H9 (cell line): ENCODE measurements around the gene FAM3B. TPM values are rescaled to one million over a fixed set of nuclear protein-coding genes. Genes with fewer than 3 reads are reported as not detected.

Source experiments
- DNase-seq: peaks from one replicate; pipeline ENCODE4 v3.0.0-alpha.2; 2017
- H2AFZ ChIP-seq: one replicate; pipeline ENCODE4 v1.6.1; 2013; ENCODE audit warnings: mild to moderate bottlenecking, low read length, control low read depth, moderate library complexity
- H2AK5ac ChIP-seq: 2 replicates; pipeline ENCODE4 v1.6.1; 2013; ENCODE audit warnings: low read length, control low read depth, mixed read lengths; ENCODE audit not compliant: insufficient read length
- H2BK120ac ChIP-seq: one replicate; pipeline ENCODE4 v1.6.1; 2013; ENCODE audit warnings: low read depth, mild to moderate bottlenecking, low read length, control low read depth, inconsistent platforms; ENCODE audit not compliant: poor library complexity, severe bottlenecking
- H2BK12ac ChIP-seq: 2 replicates; pipeline ENCODE4 v1.6.1; 2013; ENCODE audit warnings: low read length, control low read depth, mixed read lengths, low read depth; ENCODE audit not compliant: insufficient read length
- H2BK15ac ChIP-seq: 2 replicates; pipeline ENCODE4 v1.6.1; 2013; ENCODE audit warnings: low read depth, low read length, control low read depth
- H2BK20ac ChIP-seq: one replicate; pipeline ENCODE4 v1.6.1; 2013; ENCODE audit warnings: low read depth, mild to moderate bottlenecking, low read length, control low read depth, inconsistent platforms; ENCODE audit not compliant: poor library complexity, severe bottlenecking
- H2BK5ac ChIP-seq: 2 replicates; pipeline ENCODE4 v1.6.1; 2013; ENCODE audit warnings: low read length, control low read depth, mixed read lengths; ENCODE audit not compliant: insufficient read length
- H3K14ac ChIP-seq: 2 replicates; pipeline ENCODE4 v1.6.1; 2013; ENCODE audit warnings: low read length, control low read depth; ENCODE audit not compliant: insufficient read depth
- H3K18ac ChIP-seq: 2 replicates; pipeline ENCODE4 v1.6.1; 2013; ENCODE audit warnings: low read depth, mild to moderate bottlenecking, mixed read lengths, low read length, control low read depth; ENCODE audit not compliant: insufficient read length
- H3K23ac ChIP-seq: 2 replicates; pipeline ENCODE4 v1.6.1; 2013; ENCODE audit warnings: low read length, control low read depth, mixed read lengths, low read depth; ENCODE audit not compliant: insufficient read length
- H3K23me2 ChIP-seq: 2 replicates; pipeline ENCODE4 v1.6.1; 2013; ENCODE audit warnings: low read depth, mild to moderate bottlenecking, mixed read lengths, low read length, control low read depth; ENCODE audit not compliant: insufficient read length, poor library complexity, severe bottlenecking
- H3K27ac ChIP-seq: 2 replicates; pipeline ENCODE4 v1.5.1; 2013; ENCODE audit warnings: low read length, control low read depth, mixed read lengths, low read depth; ENCODE audit not compliant: insufficient read length
- H3K27me3 ChIP-seq: 2 replicates; pipeline ENCODE4 v1.6.1; 2013; ENCODE audit warnings: low read length, control low read depth, inconsistent platforms; ENCODE audit not compliant: insufficient read depth
- H3K4ac ChIP-seq: 2 replicates; pipeline ENCODE4 v1.6.1; 2013; ENCODE audit warnings: low read depth, mild to moderate bottlenecking, control low read depth, inconsistent platforms, low read length, moderate library complexity
- H3K4me1 ChIP-seq: 2 replicates; pipeline ENCODE4 v1.6.1; 2013; ENCODE audit warnings: low read length, control low read depth, inconsistent platforms; ENCODE audit not compliant: insufficient read depth
- H3K4me2 ChIP-seq: 2 replicates; pipeline ENCODE4 v1.6.1; 2013; ENCODE audit warnings: low read length, control low read depth, mixed read lengths; ENCODE audit not compliant: insufficient read length, insufficient read depth
- H3K56ac ChIP-seq: 2 replicates; pipeline ENCODE4 v1.6.1; 2013; ENCODE audit warnings: low read depth, mild to moderate bottlenecking, mixed read lengths, low read length, control low read depth; ENCODE audit not compliant: insufficient read length
- H3K79me1 ChIP-seq: 2 replicates; pipeline ENCODE4 v1.6.1; 2013; ENCODE audit warnings: low read depth, mild to moderate bottlenecking, moderate library complexity, low read length, control low read depth, inconsistent platforms; ENCODE audit not compliant: insufficient read depth, poor library complexity, severe bottlenecking
- H3K79me2 ChIP-seq: 2 replicates; pipeline ENCODE4 v1.6.1; 2013; ENCODE audit warnings: low read length, control low read depth, inconsistent platforms; ENCODE audit not compliant: insufficient read depth
- H3K9ac ChIP-seq: 2 replicates; pipeline ENCODE4 v1.6.1; 2013; ENCODE audit warnings: low read length, control low read depth, mixed read lengths; ENCODE audit not compliant: insufficient read length; ENCODE audit errors: extremely low read depth
- H3K9me3 ChIP-seq: one replicate; pipeline ENCODE4 v1.6.1; 2013; ENCODE audit warnings: low read depth, low read length, inconsistent platforms; ENCODE audit not compliant: control insufficient read depth
- H3T11ph ChIP-seq: one replicate; pipeline ENCODE4 v1.6.1; 2013; ENCODE audit warnings: mild to moderate bottlenecking, low read length, control low read depth, inconsistent platforms
- H4K20me1 ChIP-seq: one replicate; pipeline ENCODE4 v1.6.1; 2013; ENCODE audit not compliant: control insufficient read depth, insufficient read length, insufficient read depth
- H4K5ac ChIP-seq: 2 replicates; pipeline ENCODE4 v1.6.1; 2013; ENCODE audit warnings: low read depth, mild to moderate bottlenecking, mixed read lengths, low read length, control low read depth; ENCODE audit not compliant: insufficient read length
- H4K8ac ChIP-seq: replicated peaks from 2 replicates; pipeline ENCODE4 v1.6.1; 2013; ENCODE audit warnings: low read length, control low read depth, mixed read lengths, low read depth; ENCODE audit not compliant: insufficient read length
- H4K91ac ChIP-seq: 2 replicates; pipeline ENCODE4 v1.6.1; 2013; ENCODE audit warnings: low read depth, mild to moderate bottlenecking, moderate library complexity, mixed read lengths, low read length, control low read depth; ENCODE audit not compliant: insufficient read length
- H3K27ac Mint-ChIP-seq, 3 experiments: 2 replicates in 2 of 3; 3 replicates in 1 of 3; pipeline ENCODE4 v1.8.0; 2020 to 2021; ENCODE audit warnings: mixed read lengths in 3 of 3, mild to moderate bottlenecking in 1 of 3, moderate library complexity in 1 of 3
- H3K27me3 Mint-ChIP-seq: 2 replicates; pipeline ENCODE4 v1.8.0; 2021; ENCODE audit warnings: low read depth, mild to moderate bottlenecking, moderate library complexity, mixed read lengths
- H3K36me3 Mint-ChIP-seq, 3 experiments: 2 replicates in 2 of 3; 3 replicates in 1 of 3; pipeline ENCODE4 v1.8.0; 2020 to 2021; ENCODE audit warnings: low read depth in 3 of 3, mixed read lengths in 3 of 3; ENCODE audit not compliant: insufficient read depth in 1 of 3
- H3K4me1 Mint-ChIP-seq, 2 experiments: 2 replicates each; pipeline ENCODE4 v1.8.0; 2020; ENCODE audit warnings: mixed read lengths in 2 of 2
- H3K4me3 Mint-ChIP-seq, 2 experiments: 2 replicates in 1 of 2; 3 replicates in 1 of 2; pipeline ENCODE4 v1.8.0; 2020 to 2021; ENCODE audit warnings: mild to moderate bottlenecking in 2 of 2, mixed read lengths in 2 of 2, moderate library complexity in 1 of 2
- H3K9me3 Mint-ChIP-seq, 2 experiments: 2 replicates in 1 of 2; 3 replicates in 1 of 2; pipeline ENCODE4 v1.8.0; 2020; ENCODE audit warnings: mild to moderate bottlenecking in 2 of 2, mixed read lengths in 2 of 2, moderate library complexity in 1 of 2
- WGBS: extraction: QIAGEN DNeasy Blood & Tissue Kit; methylation state at CpG from one replicate; pipeline ENCODE4 v1.1.7; 2013; ENCODE audit warnings: missing lambda C conversion rate, low lambda C conversion rate, mixed read lengths; ENCODE audit not compliant: insufficient read length; ENCODE audit errors: extremely low coverage; 5-methylcytosine and 5-hydroxymethylcytosine counted together
- total RNA-seq: library from RNA; stranded (reverse); gene quantifications from 2 replicates; pipeline ENCODE4 v1.2.1, GENCODE V29; 2021
- TF ChIP-seq, protein P1 (sequence below): fragments of 200-600 bp; sonication (generic); conservative IDR thresholded peaks from 3 replicates; pipeline ENCODE4 v1.8.0; 2021; ENCODE audit warnings: antibody characterized with exemption, mild to moderate bottlenecking

FAM3B gene
- total RNA-seq, 1 experiment from 2014 or later = 5.0 TPM

DNA sequence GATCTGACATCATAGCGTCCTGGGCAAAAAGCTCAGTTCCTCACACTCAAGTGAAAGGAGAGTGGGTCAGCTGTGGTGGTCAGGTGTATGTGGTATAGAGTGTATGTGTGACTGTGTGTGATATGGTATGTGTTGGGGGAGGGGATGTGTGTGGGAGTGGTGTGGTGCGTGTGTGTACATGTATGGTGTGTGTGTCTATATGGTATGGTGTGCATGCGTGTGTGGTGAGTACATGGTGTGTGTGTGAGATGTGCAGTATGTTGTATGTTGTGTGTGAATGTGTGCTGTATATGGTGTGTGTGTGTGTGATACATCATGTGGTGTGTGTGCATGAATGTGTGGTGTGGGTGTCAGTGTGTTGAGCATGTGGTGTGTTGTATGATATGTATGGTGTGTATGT lies 20.9 kb downstream of the FAM3B start:
- Histone ChIP-seq H3T11ph (no peak overlapping the region), H3K9ac (no peak overlapping the region), H4K91ac (no peak overlapping the region), H2BK12ac (no peak overlapping the region), H2AK5ac (no peak overlapping the region), H2BK5ac (no peak overlapping the region), H3K79me1 (no peaks in the 10 kb centered on the region), H2BK120ac (no peak overlapping the region), H3K27ac (no peak overlapping the region), H2AFZ (no peak overlapping the region), H4K8ac (no peak overlapping the region), H3K23ac (no peak overlapping the region), H2BK15ac (no peak overlapping the region), H3K56ac (no peak overlapping the region), H3K9me3 (peaks cover 17% of the 10 kb centered on the region), H2BK20ac (no peak overlapping the region), H3K4ac (no peak overlapping the region), H3K14ac (no peak overlapping the region), H4K5ac (no peak overlapping the region), H3K79me2 (no peaks in the 10 kb centered on the region), H3K27me3 (no peaks in the 10 kb centered on the region), H4K20me1 (no peaks in the 10 kb centered on the region), H3K23me2 (no peaks in the 10 kb centered on the region), H3K4me2 (no peak overlapping the region), H3K4me1 (no peaks in the 10 kb centered on the region), H3K18ac (no peak overlapping the region)
- Mint-ChIP-seq H3K36me3 (peaks cover 17 to 34% (median 31%) of the 10 kb centered on the region in 3 experiments), H3K4me1 (peaks cover 0 to 11% of the 10 kb centered on the region in 2 experiments; a peak in 3 of 4 replicates), H3K27me3 (peaks cover 3% of the 10 kb centered on the region), H3K9me3 (peaks cover 27 to 51% of the 10 kb centered on the region in 2 experiments), H3K27ac (no peak overlapping the region), H3K4me3 (no peak overlapping the region)
- DNase-seq = no peak
- TF ChIP-seq, protein P1, sequence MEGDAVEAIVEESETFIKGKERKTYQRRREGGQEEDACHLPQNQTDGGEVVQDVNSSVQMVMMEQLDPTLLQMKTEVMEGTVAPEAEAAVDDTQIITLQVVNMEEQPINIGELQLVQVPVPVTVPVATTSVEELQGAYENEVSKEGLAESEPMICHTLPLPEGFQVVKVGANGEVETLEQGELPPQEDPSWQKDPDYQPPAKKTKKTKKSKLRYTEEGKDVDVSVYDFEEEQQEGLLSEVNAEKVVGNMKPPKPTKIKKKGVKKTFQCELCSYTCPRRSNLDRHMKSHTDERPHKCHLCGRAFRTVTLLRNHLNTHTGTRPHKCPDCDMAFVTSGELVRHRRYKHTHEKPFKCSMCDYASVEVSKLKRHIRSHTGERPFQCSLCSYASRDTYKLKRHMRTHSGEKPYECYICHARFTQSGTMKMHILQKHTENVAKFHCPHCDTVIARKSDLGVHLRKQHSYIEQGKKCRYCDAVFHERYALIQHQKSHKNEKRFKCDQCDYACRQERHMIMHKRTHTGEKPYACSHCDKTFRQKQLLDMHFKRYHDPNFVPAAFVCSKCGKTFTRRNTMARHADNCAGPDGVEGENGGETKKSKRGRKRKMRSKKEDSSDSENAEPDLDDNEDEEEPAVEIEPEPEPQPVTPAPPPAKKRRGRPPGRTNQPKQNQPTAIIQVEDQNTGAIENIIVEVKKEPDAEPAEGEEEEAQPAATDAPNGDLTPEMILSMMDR = no peak
- no CpG with 5 or more reads among the region's 3 CpGs for WGBS
